ENCODE data around the gene SLC49A4.

Gene SLC49A4

DNA sequence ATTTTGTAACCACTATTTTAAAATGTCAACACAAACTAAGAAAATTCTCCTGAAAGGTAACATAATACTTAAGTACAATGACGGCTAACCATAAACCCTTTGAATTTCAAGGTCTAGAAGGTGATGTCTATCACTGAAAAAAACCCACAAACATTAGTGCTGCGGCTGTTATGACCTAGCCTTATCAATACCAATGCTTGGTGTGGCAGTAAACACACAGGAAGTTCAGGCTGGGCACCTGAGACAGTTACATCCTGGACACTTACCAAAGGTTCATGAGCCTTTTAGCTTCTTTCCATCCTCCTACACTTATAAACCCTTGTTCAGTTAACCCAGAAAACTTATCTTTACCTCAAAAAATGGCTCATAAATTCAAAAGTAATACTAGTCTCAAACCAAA lies 7.0 kb upstream of the SLC49A4 start:
- DNase-seq, result no peak

DNA sequence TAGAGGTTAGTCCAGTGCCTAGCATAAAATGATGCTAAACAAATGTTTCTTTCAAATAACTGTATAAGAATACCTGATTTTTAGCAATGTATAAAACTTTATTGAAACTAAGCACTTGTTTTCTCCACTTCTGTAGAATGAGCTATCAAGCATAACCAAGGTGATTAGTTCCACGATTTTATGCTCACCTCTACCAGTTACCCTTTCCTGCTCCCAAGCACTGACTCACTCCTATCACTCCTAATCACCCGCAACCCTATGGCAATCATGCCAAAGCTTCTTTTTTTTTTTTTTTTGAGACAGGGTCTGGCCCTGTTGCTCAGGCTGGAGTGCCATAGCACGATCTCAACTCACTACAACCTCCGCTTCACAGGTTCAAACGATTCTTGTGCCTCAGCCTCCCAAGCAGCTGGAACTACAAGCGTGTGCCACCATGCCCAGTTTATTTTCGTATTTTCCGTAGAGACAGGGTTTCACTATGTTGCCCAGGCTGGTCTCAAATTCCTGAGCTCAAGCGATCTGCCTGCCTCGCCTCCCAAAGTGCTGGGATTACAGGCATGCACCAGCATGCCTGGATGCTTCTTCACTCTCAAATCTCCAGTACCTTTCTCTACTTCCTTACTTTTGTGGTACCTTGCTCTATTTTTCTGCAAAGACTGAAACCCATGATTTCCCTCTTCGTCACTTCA lies 5.1 kb upstream of the SLC49A4 start:
- DNase-seq, result no peak

DNA sequence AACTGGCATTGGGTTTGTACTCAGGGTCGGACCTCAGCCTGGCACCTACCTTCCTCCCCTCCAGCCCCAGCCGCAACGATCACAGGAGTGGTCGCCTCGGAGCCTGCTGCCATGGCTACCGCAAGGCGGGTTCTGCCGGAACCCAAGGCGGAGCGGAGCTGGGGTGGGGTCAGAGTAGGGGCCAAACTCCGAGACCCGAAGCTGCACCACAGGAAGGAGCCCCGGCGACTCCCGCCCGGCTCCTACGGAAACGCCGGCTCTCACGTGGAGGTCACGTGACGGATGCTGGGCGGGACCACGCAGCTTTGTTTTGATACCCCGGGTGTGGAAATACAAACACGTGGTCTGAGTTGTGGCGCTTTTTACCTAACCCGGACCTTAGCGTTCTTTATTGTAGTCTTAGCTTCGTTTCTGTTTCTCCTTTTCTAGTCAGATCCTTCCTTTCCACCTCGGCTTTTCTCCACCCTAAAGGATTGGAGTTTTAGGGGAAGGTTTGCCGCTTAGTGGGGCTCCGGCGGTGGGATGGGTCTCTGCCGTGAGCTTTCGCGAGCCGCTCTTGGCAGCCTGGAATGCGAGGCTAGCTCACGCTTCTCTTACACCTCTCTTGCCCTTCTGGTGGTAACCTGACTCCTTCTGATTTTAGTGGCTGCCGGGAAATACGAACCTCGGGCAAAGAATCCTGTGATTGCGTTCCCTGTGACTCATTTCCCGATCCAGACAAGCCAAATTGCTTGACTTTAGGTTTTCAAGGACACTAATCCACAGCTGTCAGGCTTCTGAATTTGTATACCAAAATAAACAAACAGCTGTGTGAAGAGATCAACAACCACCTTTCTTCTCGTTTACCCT lies 1.1 kb upstream of the SLC49A4 start, which contains the start of gene HSPBAP1:
TSS of gene HSPBAP1 (minus strand) at position 264 of the 849 bp plus-strand sequence. CDS start at position 113, 151 bp downstream.
- DNase-seq, result no peak

DNA sequence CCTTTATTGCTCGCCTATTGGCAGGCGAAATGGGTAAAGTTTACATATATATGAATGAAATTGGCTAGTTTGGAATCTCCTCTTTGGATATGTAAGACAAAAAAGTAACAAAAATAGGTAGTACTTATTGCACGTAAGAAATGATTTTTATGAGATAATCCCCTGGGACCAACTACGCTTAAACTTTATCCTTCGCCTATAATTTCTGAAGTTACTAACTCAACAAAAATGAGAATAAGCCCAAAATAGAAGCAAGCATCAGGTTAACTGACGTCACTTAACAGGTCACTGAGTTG lies 438 bp upstream of the SLC49A4 start:
- no peak for DNase-seq

DNA sequence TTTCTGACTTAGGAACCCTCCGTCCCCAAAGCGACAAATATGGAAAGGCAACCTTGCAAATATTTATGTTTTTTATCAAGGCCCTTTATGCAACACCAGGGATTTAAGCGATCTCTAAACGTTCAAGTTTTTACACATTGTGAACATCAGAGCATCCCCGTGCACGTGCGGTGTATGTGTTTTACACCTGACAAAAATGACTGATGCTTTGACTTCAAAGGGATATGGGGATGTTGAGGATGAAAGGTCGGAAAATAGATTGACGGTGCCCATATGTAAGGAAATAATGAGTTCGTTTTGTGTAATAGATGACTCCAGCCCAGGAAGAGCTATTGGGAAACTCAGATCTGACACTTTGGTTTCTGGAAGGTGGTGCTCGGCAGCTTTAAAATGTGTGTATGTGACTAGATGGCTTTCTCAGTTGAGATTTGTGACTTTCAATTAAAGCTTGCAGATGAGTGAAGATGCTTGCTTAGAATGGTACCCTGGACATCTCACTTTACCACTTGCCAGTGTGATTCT lies 866 bp downstream of the SLC49A4 start:
- no peak for DNase-seq

DNA sequence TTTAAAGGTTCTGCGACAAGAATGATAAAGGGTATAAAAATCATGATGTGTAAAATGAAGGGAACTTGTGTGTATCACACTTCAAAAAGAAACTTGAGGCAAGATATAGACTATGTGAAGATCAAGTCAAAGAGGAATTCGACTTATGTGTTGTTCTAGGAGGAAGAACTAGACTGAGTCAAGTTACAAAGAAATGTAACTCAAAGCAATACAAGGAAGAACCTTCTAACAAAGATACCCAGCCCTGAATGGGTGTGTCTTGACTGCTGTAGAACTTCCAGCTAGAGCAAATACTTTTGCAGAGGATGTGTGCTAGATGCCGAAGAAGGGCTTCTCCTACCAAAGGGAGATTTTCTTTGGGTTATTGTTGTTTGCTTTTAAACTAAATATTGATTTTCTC lies 2.4 kb downstream of the SLC49A4 start:
- no peak for DNase-seq

DNA sequence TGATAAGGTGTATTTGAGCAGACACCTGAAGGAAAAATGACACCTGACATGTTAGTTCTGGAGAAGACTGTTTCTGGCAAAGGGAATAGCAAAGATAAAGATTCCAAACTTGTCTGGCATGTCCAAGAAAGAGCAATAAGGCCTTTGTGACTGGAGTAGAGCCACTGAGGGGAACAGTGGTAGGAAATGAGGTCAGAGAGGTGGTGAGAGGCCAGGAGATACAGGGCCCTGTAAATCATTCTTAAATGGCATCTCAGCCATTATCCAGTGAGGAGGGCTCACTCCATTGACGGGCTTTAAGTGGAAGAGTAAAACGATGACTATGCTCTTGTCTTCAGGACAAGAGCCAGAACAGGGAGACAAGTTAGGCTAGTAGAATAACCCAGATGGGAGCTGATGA lies 4.5 kb downstream of the SLC49A4 start:
- no peak for DNase-seq

DNA sequence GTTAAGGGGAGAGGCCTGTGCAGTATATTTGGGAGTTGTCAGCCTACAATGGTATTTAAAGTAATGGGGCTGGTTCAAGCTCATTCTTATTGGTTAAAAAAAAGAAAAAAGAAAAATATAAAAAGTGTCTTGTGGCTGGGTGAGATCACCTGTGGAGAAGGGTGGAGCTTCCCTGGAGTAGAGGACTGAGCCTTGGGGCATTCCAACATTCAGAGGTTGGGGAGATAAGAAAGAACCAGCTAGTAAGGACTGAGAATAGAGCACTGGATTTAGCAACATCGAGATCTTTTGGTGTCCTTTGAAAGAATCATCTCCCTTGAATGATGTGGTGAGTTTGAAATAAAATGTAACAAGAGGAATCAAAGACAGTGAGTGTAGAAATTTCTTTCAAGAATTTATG lies 5.2 kb downstream of the SLC49A4 start:
- DNase-seq, result no peak

DNA sequence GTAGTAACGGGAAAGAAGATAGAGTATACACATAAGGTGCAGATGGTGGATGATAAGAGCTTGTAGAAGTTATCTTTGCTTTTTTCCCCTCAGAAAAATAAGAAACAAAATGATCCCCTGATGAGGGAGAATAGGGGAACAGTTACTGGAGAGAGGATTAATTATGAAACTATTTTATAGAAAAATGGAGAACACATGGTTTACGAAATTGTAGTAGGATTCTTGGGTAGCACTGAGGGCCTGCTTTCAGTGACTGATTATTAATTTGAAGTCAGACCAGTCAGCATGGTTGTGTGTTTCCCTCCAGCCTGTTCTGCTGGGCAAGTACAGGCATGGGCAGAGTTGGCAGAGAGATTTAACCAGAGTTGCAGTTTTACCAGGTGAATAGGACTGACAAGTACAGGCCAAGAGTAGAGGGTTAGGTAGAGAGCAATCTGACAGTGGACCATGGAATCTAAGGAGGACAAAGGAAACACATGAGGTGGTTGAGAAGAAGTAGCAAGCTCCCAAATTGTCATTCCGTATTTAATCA lies 5.9 kb downstream of the SLC49A4 start:
- DNase-seq, result no peak

DNA sequence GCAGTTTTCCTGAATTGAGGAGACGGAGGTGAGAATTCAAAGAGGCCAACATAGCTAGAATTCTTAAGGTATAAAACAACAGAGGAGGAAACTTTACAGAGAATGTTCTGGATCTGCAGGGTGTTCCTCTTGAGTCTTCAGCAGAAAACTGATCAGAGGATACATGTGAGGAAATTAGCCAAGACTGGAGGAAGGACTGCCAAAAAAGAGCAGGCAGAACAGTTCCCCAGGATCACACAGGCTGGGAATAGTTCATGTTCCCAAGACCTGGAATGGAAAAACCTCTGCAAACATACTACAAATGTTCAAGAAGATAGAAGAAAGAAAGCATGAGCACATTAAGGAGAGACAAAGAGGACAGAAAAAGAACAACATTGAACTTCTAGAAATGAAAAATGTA lies 7.5 kb downstream of the SLC49A4 start:
- DNase-seq, result no peak

DNA sequence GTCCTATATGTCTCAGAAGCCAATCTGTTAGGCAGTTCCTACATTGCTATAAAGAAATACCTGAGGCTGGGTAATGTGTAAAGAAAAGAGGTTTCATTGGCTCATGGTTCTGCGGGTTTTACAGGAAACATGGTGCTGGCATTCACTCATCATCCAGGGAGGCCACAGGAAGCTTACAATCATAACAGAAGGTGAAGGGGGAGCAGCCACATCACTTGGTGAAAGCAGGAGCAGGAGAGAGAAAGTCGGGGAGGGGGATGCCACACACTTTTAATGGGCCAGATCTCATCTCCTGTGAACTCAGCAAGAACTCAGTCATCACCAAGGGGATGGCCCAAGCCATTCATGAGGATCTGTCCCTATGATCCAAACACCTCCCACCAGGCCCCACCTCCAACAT lies 9.1 kb downstream of the SLC49A4 start:
- DNase-seq, result no peak

DNA sequence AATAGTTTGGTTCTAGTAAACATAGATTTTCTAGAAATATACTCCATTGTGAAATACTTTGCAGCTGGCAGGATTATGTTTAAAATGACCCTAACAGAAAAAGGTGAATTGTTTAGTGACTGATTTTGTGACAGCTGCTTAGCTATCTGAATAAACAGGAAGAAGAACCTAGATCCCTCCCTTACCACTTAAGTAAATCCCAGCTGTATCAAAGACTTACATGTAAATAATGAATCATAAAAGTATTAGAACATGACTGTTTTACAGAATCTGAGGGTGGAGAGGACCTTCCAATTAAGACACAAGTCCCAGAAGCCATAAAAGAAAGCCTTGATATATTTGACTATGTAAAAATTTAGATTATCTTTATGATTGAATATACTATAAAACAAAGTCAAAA lies 15.9 kb downstream of the SLC49A4 start:
- no peak for DNase-seq

DNA sequence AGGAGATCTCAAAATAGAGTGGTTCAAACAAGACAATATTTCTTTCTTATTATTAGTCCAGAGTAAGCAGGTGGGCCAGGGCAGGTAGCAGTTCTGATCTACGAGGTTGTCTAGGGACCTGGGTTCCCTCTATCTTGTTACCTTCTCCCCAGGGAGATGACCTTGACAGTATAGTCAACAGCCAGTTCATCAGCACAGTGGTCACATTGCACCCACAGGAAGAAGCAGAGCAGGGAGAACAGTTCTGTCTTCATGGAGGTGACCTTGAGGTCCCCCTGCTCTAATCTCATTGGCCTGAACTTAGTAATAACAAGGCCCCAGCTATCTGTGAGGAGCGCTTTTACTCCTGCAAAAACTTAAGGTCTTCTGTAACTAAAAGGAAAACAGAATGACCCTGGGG lies 21.7 kb downstream of the SLC49A4 start:
- no peak for DNase-seq

DNA sequence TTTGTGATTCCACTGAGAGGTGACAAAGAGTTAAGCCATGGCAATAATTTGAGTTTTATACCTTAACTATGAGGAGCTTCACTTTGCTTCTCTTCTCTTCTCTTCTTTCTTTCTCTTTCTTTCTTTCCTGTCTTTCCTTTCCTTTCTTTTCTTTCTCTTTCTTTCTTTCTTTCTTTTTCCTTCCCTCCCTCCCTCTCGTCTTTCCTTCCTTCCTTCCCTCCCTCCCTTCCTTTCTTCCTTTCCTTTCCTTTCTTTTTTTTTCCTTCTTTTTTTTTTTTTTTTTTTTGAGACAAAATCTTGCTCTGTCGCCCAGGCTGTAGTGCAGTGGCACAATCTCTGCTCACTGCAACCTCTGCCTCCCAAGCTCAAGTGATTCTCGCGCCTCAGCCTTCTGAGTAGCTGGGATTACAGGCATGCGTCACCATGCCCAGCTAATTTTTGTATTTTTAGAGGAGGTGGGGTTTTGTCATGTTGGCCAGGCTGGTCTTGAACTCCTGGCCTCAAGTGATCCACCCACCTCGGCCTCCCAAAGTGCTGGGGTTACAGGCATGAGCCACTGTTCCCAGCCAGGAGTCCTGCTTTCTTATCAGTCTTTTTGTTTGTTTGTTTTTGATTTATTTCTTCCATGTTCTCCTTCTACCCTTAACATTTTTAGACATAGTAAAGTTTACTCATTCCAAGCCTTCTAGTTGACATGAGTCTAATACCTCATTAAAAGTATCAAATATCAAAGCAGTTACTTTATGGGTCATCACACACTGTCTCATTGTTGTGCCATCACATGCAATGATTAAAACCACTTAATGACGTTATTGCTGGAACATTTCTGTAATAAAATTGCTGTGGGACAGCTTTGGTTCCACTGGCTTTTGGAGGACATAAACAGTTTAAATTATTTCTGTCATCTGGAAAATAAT lies 29.9 kb downstream of the SLC49A4 start:
- DNase-seq, result no peak

DNA sequence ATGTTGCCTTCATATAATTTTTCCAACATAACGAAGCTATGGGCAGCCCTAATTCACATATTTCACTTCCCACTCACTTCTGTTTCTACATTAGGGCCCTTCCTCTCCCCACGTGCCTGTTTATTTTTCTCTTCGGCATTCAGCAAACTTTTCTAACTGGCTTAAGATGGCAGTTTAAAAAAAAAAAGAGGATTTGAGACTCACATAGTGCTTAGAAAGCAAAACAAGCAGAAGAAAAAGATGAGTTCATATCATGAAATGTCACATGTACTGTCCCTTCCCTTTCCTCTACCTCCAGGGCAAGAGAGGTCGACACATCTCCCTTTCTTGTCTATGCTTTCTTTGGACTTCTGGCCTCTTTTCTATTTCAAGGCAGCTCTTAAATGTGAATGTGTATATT lies 30.6 kb downstream of the SLC49A4 start:
- no peak for DNase-seq

DNA sequence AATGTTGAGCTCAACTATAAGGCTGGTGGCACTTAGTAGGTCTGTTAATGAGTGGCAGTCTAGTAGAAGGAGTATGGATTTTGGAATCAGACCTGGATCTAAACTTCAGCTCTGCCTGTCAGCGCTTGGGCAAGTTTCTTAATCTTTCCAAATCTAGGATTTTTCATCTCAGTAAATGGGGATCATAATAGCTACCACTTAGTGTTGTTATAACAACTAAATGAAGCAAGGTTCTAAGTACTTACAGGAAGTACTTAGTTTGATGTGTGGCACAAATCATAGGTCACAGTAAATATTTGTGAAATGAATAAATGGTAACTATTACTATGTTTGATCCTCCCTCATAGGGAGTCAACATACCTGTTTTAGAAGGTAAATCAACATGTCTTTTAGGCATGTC lies 31.4 kb downstream of the SLC49A4 start:
- no peak for DNase-seq

DNA sequence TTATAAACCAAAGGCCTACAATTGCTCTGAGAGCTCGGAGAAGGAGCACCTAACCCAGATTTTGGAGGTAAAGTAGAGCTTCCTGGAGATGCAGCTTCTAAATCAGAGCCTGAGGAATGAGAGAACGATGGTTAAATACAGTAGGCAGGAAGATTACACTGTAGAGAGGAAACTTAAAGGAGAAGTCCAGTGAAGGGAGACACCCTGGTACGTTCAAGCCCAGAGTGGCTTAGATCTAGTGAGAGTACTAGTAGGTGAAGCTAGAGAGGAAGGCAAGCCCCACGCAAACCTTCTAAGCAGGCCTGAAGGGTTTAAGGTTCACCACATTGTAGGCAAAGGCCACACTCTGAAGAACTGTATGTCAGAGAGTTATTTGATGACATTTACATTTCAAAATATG lies 33.4 kb downstream of the SLC49A4 start:
- no peak for DNase-seq

DNA sequence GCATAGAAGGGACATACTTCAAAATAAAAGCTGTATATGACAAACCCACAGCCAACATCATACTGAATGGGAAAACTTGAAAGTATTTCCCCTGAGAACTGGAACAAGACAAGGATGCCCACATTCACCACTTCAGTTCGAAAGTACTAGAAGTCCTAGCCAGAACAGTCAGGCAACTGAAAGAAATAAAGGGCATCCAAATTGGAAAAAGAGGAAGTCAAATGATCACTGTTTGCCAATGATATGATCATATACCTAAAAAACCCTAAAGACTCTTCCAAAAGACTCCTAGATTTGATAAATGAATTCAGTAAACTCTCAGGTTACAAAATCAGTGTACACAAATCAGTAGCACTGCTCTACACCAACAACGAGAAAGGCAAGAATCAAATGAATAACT lies 40.7 kb downstream of the SLC49A4 start:
- no peak for DNase-seq

DNA sequence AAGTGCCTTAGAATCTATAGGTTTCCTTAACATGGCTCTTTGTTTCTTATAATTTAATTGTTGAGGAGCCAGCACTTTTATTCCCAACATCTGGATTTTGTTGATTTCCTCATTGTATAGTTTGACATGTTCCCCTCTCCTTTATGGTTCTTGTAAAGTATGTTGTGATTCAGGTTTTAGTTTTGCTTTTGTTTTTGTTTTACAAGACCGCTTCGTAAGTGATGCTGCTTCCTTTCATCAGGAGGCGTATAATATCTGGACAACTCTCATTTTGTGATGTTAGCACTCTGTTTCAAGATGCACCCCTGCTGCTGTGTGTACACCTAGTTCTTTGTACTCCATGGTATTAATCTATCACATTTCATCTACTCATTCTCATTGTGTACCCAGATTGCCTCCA lies 48.7 kb downstream of the SLC49A4 start:
- no peak for DNase-seq

DNA sequence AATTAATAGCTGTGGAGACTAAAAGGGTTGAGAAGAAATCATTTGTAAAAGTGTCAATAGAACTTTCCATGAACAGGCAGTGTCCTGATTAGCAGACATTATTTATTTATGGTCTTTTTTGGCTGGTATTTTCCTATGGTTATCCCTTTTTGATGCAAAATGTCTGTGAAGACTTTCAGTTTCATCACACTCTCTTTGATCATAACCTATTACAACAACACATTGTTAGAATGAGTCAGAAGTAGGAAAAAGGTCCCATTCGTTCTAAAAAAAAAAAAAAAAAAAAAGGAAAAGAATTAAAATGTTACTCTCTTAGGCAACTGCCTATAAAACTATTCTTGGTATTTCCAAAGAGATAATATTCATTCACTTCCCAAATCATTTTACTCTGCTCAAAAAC lies 62.1 kb downstream of the SLC49A4 start:
- no peak for DNase-seq

DNA sequence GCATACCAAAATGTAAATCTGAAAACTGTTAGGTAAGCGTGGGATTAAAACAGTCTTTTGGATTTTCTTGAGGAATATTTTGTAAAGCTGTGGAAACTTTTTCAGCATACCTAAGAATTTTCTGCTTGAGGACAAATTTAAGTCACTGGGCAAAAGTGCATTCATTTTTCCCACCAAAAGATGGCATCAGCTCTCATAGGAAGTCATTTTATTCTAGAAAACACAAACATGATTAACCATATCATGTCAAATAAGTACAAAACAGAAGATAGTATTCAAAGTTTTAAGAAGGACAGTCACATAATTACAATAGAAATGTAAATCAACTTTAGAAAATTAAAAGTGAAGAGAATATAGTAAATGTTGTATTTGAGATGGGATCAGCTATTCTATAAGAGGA lies 63.5 kb downstream of the SLC49A4 start:
- DNase-seq, result no peak

DNA sequence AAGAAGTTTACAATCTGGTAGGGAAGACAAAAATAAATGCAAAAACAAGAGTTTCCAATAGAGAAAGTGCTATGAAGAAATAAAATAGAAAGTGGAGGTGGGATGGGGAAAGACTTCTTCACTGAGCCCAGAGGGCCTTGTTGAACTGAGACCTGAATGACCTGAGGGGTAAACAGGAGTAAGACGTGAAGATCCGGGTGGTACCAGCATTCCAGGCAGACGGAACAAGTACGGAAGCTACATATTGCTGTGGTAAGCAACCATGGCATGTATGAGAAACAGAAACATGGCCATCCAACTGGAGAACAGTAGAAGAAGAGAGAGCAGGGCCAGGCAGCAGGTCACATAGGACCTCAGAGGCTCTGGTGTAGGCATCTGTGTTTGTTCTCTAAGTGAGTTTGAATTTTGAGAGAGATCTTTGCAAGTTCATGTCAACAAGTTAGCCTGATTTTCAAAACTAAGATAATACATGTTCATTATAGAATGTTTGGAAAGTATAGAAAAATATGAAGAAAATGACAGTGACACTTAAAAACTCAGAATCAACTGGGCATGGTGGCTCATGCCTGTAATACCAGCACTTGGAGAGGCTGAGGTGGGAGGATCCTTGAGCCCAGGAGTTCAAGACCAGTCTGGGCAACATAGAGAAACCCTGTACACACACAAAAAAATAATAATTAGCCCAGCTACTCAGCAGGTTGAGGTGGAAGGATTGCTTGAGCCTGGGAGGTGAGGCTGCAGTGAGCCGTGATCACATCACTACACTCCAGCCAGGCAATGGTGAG lies 64.3 kb downstream of the SLC49A4 start:
- DNase-seq, result no peak

All from NCI-H2171 (cell line).